ENCODE measurements around the gene PLAAT4.

PLAAT4 gene

GRCh38 chr11:63506876-63507275 lies 29.7 kb upstream of the PLAAT4 start:
- no peak for DNase-seq (ENCODE audit: extremely low spot score)
- POLR2A ChIA-PET, result no interaction called here
- no peak for TF ChIP-seq HDGF (IDR thresholded peaks at IDR 0.05; ENCODE audit: borderline replicate concordance)
- CTCF ChIA-PET, result interaction anchor here (1.9 kb wide), 1 partner anchor 28 kb away, joined by 5 read pairs; no protein-coding TSS in a partner anchor

- ChIA-PET CTCF (interaction anchor here (1.9 kb wide), 1 partner anchor 28 kb away, joined by 5 read pairs; no protein-coding TSS in a partner anchor), POLR2A (no interaction called here)
- no peak for DNase-seq (ENCODE audit: extremely low spot score)
- TF ChIP-seq BHLHE40 (IDR thresholded peaks at IDR 0.05; ENCODE audit: borderline replicate concordance), result no peak
Measured at GRCh38 chr11:63507511-63507910, 29.1 kb upstream of the PLAAT4 start.

GRCh38 chr11:63508009-63508408 lies 28.6 kb upstream of the PLAAT4 start:
- peak; percentile 38 for DNase-seq (ENCODE audit: extremely low spot score)
- TF ChIP-seq PKNOX1 (IDR thresholded peaks at IDR 0.05), result no peak
- TF ChIP-seq LEF1 (IDR thresholded peaks at IDR 0.05; ENCODE audit: borderline replicate concordance), result no peak
- no peak for TF ChIP-seq ELF4 (IDR thresholded peaks at IDR 0.05)
- TF ChIP-seq SUZ12 (IDR thresholded peaks at IDR 0.05), result no peak
- TF ChIP-seq BHLHE40 (IDR thresholded peaks at IDR 0.05; ENCODE audit: borderline replicate concordance), result no peak
- no peak for TF ChIP-seq FOXA1 (IDR thresholded peaks at IDR 0.05)
- TF ChIP-seq HDGF (IDR thresholded peaks at IDR 0.05; ENCODE audit: borderline replicate concordance), result no peak
- TF ChIP-seq FOXK2 (IDR thresholded peaks at IDR 0.05), result no peak
- TF ChIP-seq SP1 (IDR thresholded peaks at IDR 0.05), result no peak
- no peak for TF ChIP-seq NFRKB (IDR thresholded peaks at IDR 0.05)
- no peak for TF ChIP-seq FOXM1 (IDR thresholded peaks at IDR 0.05; ENCODE audit: borderline replicate concordance)
- POLR2A ChIA-PET, result no interaction called here
- CTCF ChIA-PET, result interaction anchor here (0.7 kb wide), 1 partner anchor 25 kb away, joined by 3 read pairs; no protein-coding TSS in a partner anchor

- TF ChIP-seq ARNT (IDR thresholded peaks at IDR 0.05) (no peak), L3MBTL2 (conservative IDR thresholded peaks at IDR 0.05) (no peak), FOXM1 (IDR thresholded peaks at IDR 0.05; ENCODE audit: borderline replicate concordance) (no peak), CTBP1 (IDR thresholded peaks at IDR 0.05; ENCODE audit: borderline replicate concordance) (no peak), SP1 (IDR thresholded peaks at IDR 0.05) (no peak), SUZ12 (IDR thresholded peaks at IDR 0.05) (no peak), FOXK2 (IDR thresholded peaks at IDR 0.05) (no peak), TARDBP (IDR thresholded peaks at IDR 0.05) (no peak), FOXA1 (IDR thresholded peaks at IDR 0.05) (no peak), BHLHE40 (IDR thresholded peaks at IDR 0.05; ENCODE audit: borderline replicate concordance) (no peak), ELF4 (IDR thresholded peaks at IDR 0.05) (no peak), PKNOX1 (IDR thresholded peaks at IDR 0.05) (no peak)
- CTCF ChIA-PET, result interaction anchor here (0.7 kb wide), 1 partner anchor 25 kb away, joined by 3 read pairs; no protein-coding TSS in a partner anchor
- POLR2A ChIA-PET, result no interaction called here
- DNase-seq (ENCODE audit: extremely low spot score), result no peak
Measured at GRCh38 chr11:63508745-63509144, 27.9 kb upstream of the PLAAT4 start.

GRCh38 chr11:63510360-63511047 lies 26.1 kb upstream of the PLAAT4 start:
- POLR2A ChIA-PET, result no interaction called here
- TF ChIP-seq PKNOX1 (IDR thresholded peaks at IDR 0.05), result no peak
- no peak for TF ChIP-seq TARDBP (IDR thresholded peaks at IDR 0.05)
- no peak for TF ChIP-seq SP1 (IDR thresholded peaks at IDR 0.05)
- no peak for TF ChIP-seq FOXA1 (IDR thresholded peaks at IDR 0.05)
- TF ChIP-seq ELF4 (IDR thresholded peaks at IDR 0.05), result no peak
- no peak for TF ChIP-seq HDGF (IDR thresholded peaks at IDR 0.05; ENCODE audit: borderline replicate concordance)
- TF ChIP-seq FOXM1 (IDR thresholded peaks at IDR 0.05; ENCODE audit: borderline replicate concordance), result no peak
- TF ChIP-seq ZNF384 (IDR thresholded peaks at IDR 0.05), result no peak
- TF ChIP-seq BHLHE40 (IDR thresholded peaks at IDR 0.05; ENCODE audit: borderline replicate concordance), result no peak
- TF ChIP-seq FOXK2 (IDR thresholded peaks at IDR 0.05), result no peak
- TF ChIP-seq CTBP1 (IDR thresholded peaks at IDR 0.05; ENCODE audit: borderline replicate concordance), result no peak
- no peak for TF ChIP-seq NFRKB (IDR thresholded peaks at IDR 0.05)
- TF ChIP-seq L3MBTL2 (conservative IDR thresholded peaks at IDR 0.05), result no peak
- TF ChIP-seq ARNT (IDR thresholded peaks at IDR 0.05), result no peak
- TF ChIP-seq LEF1 (IDR thresholded peaks at IDR 0.05; ENCODE audit: borderline replicate concordance), result no peak
- no peak for DNase-seq (ENCODE audit: extremely low spot score)
- CTCF ChIA-PET, result no interaction called here

GRCh38 chr11:63511048-63511748 lies 25.4 kb upstream of the PLAAT4 start:
- POLR2A ChIA-PET, result no interaction called here
- CTCF ChIA-PET, result no interaction called here
- TF ChIP-seq NFRKB (IDR thresholded peaks at IDR 0.05), result no peak
- no peak for TF ChIP-seq PKNOX1 (IDR thresholded peaks at IDR 0.05)
- no peak for TF ChIP-seq L3MBTL2 (conservative IDR thresholded peaks at IDR 0.05)
- no peak for TF ChIP-seq BHLHE40 (IDR thresholded peaks at IDR 0.05; ENCODE audit: borderline replicate concordance)
- no peak for TF ChIP-seq LEF1 (IDR thresholded peaks at IDR 0.05; ENCODE audit: borderline replicate concordance)
- no peak for TF ChIP-seq FOXA1 (IDR thresholded peaks at IDR 0.05)
- TF ChIP-seq ZNF384 (IDR thresholded peaks at IDR 0.05), result no peak
- TF ChIP-seq SUZ12 (IDR thresholded peaks at IDR 0.05), result no peak
- TF ChIP-seq FOXM1 (IDR thresholded peaks at IDR 0.05; ENCODE audit: borderline replicate concordance), result no peak
- TF ChIP-seq TARDBP (IDR thresholded peaks at IDR 0.05), result no peak
- TF ChIP-seq SP1 (IDR thresholded peaks at IDR 0.05), result no peak
- no peak for TF ChIP-seq ELF4 (IDR thresholded peaks at IDR 0.05)
- no peak for DNase-seq (ENCODE audit: extremely low spot score)
